GM12873 (cell line): ENCODE results near the gene CTSW.

Source experiments
- TF ChIP-seq, protein P1 (sequence below): IDR thresholded peaks from 2 replicates; pipeline ENCODE4 v1.5.1; 2012; ENCODE audit warnings: low read depth, mild to moderate bottlenecking, moderate library complexity, low read length, control low read depth; ENCODE audit not compliant: insufficient read depth; ENCODE audit errors: missing control alignments

Gene CTSW

DNA sequence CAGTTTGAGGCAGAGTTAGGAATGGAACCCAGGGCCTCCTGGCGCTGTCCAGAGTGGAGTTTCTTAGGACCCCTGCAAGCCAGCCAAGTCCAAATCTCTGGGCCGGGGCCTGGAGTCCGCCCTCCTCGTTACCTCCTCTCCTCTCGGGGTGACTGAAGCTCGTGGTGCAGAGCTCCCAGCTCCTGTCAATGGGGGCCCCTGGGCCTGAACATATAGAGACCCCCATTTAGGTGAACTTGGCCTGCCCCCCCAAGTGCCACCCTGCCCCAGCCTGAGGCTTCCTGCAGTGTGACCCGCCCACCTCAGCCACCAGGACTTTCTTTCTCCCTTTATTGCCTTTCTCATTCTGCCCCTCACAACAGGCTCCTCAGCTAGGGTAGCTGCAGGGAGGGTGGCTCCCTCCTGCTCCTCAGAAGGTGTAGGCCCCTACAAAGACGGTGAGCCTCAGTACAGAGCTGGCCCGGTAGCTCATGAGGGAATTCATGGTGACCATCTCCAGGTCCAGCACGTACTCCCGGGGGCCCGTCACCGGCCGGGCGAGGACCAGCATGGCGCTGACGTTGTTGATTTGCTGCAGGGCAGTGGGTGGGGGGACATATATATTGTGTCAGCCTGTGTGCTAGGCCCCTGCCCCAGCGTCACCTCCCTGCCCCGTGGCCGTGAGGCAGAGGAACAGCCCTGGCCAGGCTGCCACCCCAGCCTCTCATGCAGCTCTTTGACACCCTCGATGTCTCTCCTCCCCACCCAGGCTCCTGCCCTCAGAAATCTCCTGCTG, 12.9 kb upstream of the CTSW start:
- TF ChIP-seq, protein P1, sequence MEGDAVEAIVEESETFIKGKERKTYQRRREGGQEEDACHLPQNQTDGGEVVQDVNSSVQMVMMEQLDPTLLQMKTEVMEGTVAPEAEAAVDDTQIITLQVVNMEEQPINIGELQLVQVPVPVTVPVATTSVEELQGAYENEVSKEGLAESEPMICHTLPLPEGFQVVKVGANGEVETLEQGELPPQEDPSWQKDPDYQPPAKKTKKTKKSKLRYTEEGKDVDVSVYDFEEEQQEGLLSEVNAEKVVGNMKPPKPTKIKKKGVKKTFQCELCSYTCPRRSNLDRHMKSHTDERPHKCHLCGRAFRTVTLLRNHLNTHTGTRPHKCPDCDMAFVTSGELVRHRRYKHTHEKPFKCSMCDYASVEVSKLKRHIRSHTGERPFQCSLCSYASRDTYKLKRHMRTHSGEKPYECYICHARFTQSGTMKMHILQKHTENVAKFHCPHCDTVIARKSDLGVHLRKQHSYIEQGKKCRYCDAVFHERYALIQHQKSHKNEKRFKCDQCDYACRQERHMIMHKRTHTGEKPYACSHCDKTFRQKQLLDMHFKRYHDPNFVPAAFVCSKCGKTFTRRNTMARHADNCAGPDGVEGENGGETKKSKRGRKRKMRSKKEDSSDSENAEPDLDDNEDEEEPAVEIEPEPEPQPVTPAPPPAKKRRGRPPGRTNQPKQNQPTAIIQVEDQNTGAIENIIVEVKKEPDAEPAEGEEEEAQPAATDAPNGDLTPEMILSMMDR: no peak

- TF ChIP-seq, protein P1: no peak
Observed at GRCh38 chr11:65867284-65868071, 12.2 kb upstream of the CTSW start.

GRCh38 chr11:65868076-65868667, 11.5 kb upstream of the CTSW start:
- TF ChIP-seq, protein P1: no peak

GRCh38 chr11:65868907-65869306, 10.7 kb upstream of the CTSW start:
- TF ChIP-seq, protein P1: no peak

DNA sequence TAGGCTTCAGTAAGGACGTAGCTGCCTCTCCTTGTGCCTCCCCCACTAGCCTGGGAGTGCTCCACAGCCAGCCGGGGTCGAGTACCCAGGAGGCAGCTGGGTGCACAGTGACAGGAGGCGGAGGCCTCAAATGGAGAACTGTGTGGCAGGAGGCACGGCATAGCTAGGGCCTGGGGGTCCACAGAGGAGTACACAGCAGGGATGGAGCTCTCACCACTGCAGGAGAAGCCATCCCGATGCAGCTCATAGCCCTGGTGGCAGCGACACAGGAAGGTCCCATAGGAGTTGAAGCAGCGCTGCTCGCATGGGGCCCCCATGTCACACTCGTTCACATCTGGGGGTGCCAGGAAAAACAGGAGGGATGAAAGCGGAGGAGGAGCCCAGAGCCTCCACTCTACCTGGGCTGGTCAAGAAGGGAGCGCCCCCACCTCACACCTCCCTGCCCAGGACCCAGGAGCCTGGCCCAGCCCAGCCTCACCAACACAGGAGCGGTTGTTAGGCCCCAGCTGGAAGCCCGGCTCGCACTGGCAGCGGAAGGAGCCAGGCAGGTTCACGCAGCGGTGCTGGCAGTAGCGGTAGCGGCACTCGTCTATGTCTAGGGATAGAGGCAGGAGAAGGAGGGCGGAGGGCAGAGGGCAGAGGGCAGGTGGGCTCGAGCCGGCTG, 9.9 kb upstream of the CTSW start:
- TF ChIP-seq, protein P1: no peak

GRCh38 chr11:65870307-65870658, 9.4 kb upstream of the CTSW start:
- TF ChIP-seq, protein P1: no peak
